ENCODE measurements around the gene JMJD8. TPM values are rescaled to one million over a fixed set of nuclear protein-coding genes. Genes with fewer than 3 reads are reported as not detected.

Gene JMJD8
- total RNA-seq, 2 donors from 2014 or later, result 40.7 to 72.1 TPM

GRCh38 chr16:702341-702740 is 18.2 kb upstream of the JMJD8 start:
- Histone ChIP-seq H3K4me3 (no peak overlapping the region), H3K27me3 (peaks cover 70% of the 10 kb centered on the region), H3K36me3 (no peaks in the 10 kb centered on the region), H3K27ac (no peak overlapping the region), H3K9ac (ENCODE audit: low read depth in 2 of 2, low read length in 2 of 2) (no peak overlapping the region), H3K4me1 (no peaks in the 10 kb centered on the region), H3K9me3 (no peaks in the 10 kb centered on the region)
- intact Hi-C loops (cut with DNase I), result no loop called here
- TF ChIP-seq CTCF (IDR thresholded peaks at IDR 0.05), result no peak
- DNase-seq, result no peak

- Histone ChIP-seq H3K4me3 (no peak overlapping the region), H3K9me3 (no peaks in the 10 kb centered on the region), H3K27ac (no peak overlapping the region), H3K4me1 (peaks cover 2% of the 10 kb centered on the region), H3K27me3 (peaks cover 57% of the 10 kb centered on the region), H3K36me3 (no peaks in the 10 kb centered on the region), H3K9ac (ENCODE audit: low read depth in 2 of 2, low read length in 2 of 2) (peak overlapping the region in 1 of 2 donors; percentile 35)
- TF ChIP-seq CTCF (IDR thresholded peaks at IDR 0.05), result no peak
- intact Hi-C loops (cut with DNase I), result no loop called here
- no peak for DNase-seq
Observed at GRCh38 chr16:700684-701584, 16.8 kb upstream of the JMJD8 start.

GRCh38 chr16:698911-699671 is 15.0 kb upstream of the JMJD8 start:
- intact Hi-C loops (cut with DNase I), result no loop called here
- H3K4me3 ChIP-seq, result no peak overlapping the region
- H3K27ac ChIP-seq, result no peak overlapping the region
- H3K27me3 ChIP-seq, result peaks cover 51% of the 10 kb centered on the region
- peaks cover 8% of the 10 kb centered on the region for H3K4me1 ChIP-seq
- H3K9ac ChIP-seq (ENCODE audit: low read depth in 2 of 2, low read length in 2 of 2), result no peak overlapping the region
- no peaks in the 10 kb centered on the region for H3K36me3 ChIP-seq
- DNase-seq, result no peak
- no peak for TF ChIP-seq CTCF (IDR thresholded peaks at IDR 0.05)
- H3K9me3 ChIP-seq, result no peaks in the 10 kb centered on the region

GRCh38 chr16:695355-696089 is 11.4 kb upstream of the JMJD8 start:
- no peak for TF ChIP-seq CTCF (IDR thresholded peaks at IDR 0.05)
- peak overlapping the region; percentile 9 for H3K4me3 ChIP-seq
- H3K27me3 ChIP-seq, result peaks cover 31% of the 10 kb centered on the region
- H3K36me3 ChIP-seq, result no peaks in the 10 kb centered on the region
- DNase-seq, result peak; percentile 96
- no peaks in the 10 kb centered on the region for H3K9me3 ChIP-seq
- intact Hi-C loops (cut with DNase I), result no loop called here
- H3K9ac ChIP-seq (ENCODE audit: low read depth in 2 of 2, low read length in 2 of 2), result peak overlapping the region; percentile 26 to 39
- peaks cover 8% of the 10 kb centered on the region for H3K4me1 ChIP-seq
- no peak overlapping the region for H3K27ac ChIP-seq

- peaks cover 25% of the 10 kb centered on the region for H3K27me3 ChIP-seq
- no peaks in the 10 kb centered on the region for H3K36me3 ChIP-seq
- peaks cover 8% of the 10 kb centered on the region for H3K4me1 ChIP-seq
- peak overlapping the region; percentile 27 for H3K4me3 ChIP-seq
- intact Hi-C loops (cut with DNase I), result no loop called here
- H3K9ac ChIP-seq (ENCODE audit: low read depth in 2 of 2, low read length in 2 of 2), result no peak overlapping the region
- no peak for TF ChIP-seq CTCF (IDR thresholded peaks at IDR 0.05)
- no peak for DNase-seq
- H3K27ac ChIP-seq, result no peak overlapping the region
- no peaks in the 10 kb centered on the region for H3K9me3 ChIP-seq
Observed at GRCh38 chr16:694863-695354, 10.8 kb upstream of the JMJD8 start.
